ENCODE data around the gene PET117. TPM values are rescaled to one million over a fixed set of nuclear protein-coding genes. Genes with fewer than 3 reads are reported as not detected.
A peak's percentile ranks its signal among the peaks of the same experiment; 100 is the strongest.

PET117 gene
- polyA plus RNA-seq, 1 donor from 2014 or later, result 39.0 TPM

GRCh38 chr20:18139832-18140231 lies 2.2 kb downstream of the PET117 start:
- peak overlapping the region; percentile 97 for H3K4me3 ChIP-seq (ENCODE audit: low read length)
- no peaks in the 10 kb centered on the region for H3F3A ChIP-seq (ENCODE audit: insufficient read depth, low read length, poor library complexity, severe bottlenecking)
- no peak overlapping the region for H3K9ac ChIP-seq (ENCODE audit: low read length)
- no peaks in the 10 kb centered on the region for H3K9me2 ChIP-seq (ENCODE audit: insufficient read depth, low read length)
- H3K36me3 ChIP-seq (ENCODE audit: insufficient read depth, low read length), result no peaks in the 10 kb centered on the region
- no peaks in the 10 kb centered on the region for H3K9me3 ChIP-seq (ENCODE audit: low read length)
- no peak overlapping the region for H3K27ac ChIP-seq (ENCODE audit: low read length)
- H3K4me2 ChIP-seq (ENCODE audit: low read length), result peak overlapping the region; percentile 99
- TF ChIP-seq MXI1 (conservative IDR thresholded peaks at IDR 0.05; ENCODE audit: poor library complexity, severe bottlenecking), result no peak
- TF ChIP-seq EP300 (conservative IDR thresholded peaks at IDR 0.05; ENCODE audit: poor library complexity, severe bottlenecking), result no peak
- TF ChIP-seq EZH2 (IDR thresholded peaks at IDR 0.05; ENCODE audit: borderline replicate concordance, insufficient read depth, low read length, poor library complexity, severe bottlenecking), result no peak
- TF ChIP-seq REST (IDR thresholded peaks at IDR 0.05; ENCODE audit: borderline replicate concordance), result no peak
- no peak for TF ChIP-seq POLR2AphosphoS5 (IDR thresholded peaks at IDR 0.05)
- no peak for TF ChIP-seq CTCF (IDR thresholded peaks at IDR 0.05; ENCODE audit: poor library complexity, severe bottlenecking)
- TF ChIP-seq TAF1 (IDR thresholded peaks at IDR 0.05; ENCODE audit: low read depth), result no peak
- no peak for TF ChIP-seq SMC3 (conservative IDR thresholded peaks at IDR 0.05; ENCODE audit: poor library complexity)
- TF ChIP-seq RAD21 (conservative IDR thresholded peaks at IDR 0.05), result no peak
- H3K27me3 ChIP-seq (ENCODE audit: insufficient read depth, low read depth, low read length), result no peaks in the 10 kb centered on the region
- peaks cover 26% of the 10 kb centered on the region for H3K79me2 ChIP-seq (replicated peaks; ENCODE audit: insufficient read depth, low read length)
- no peak overlapping the region for H2AFZ ChIP-seq (ENCODE audit: low read depth, low read length)
- H4K20me1 ChIP-seq (ENCODE audit: insufficient read depth), result no peaks in the 10 kb centered on the region

GRCh38 chr20:18144541-18145099 lies 7.0 kb downstream of the PET117 start:
- H3K9ac ChIP-seq (ENCODE audit: low read length), result no peak overlapping the region
- H3K9me2 ChIP-seq (ENCODE audit: insufficient read depth, low read length), result no peaks in the 10 kb centered on the region
- no peak overlapping the region for H3K27ac ChIP-seq (ENCODE audit: low read length)
- H3K4me3 ChIP-seq (ENCODE audit: low read length), result no peak overlapping the region
- no peaks in the 10 kb centered on the region for H4K20me1 ChIP-seq (ENCODE audit: insufficient read depth)
- H3K4me2 ChIP-seq (ENCODE audit: low read length), result no peak overlapping the region
- peaks cover 14% of the 10 kb centered on the region for H3K79me2 ChIP-seq (replicated peaks; ENCODE audit: insufficient read depth, low read length)
- no peaks in the 10 kb centered on the region for H3K27me3 ChIP-seq (ENCODE audit: insufficient read depth, low read depth, low read length)
- no peak overlapping the region for H2AFZ ChIP-seq (ENCODE audit: low read depth, low read length)
- H3K36me3 ChIP-seq (ENCODE audit: insufficient read depth, low read length), result no peaks in the 10 kb centered on the region
- no peaks in the 10 kb centered on the region for H3K9me3 ChIP-seq (ENCODE audit: low read length)
- TF ChIP-seq POLR2AphosphoS5 (IDR thresholded peaks at IDR 0.05) (no peak), TAF1 (IDR thresholded peaks at IDR 0.05; ENCODE audit: low read depth) (no peak), SMC3 (conservative IDR thresholded peaks at IDR 0.05; ENCODE audit: poor library complexity) (no peak), EZH2 (IDR thresholded peaks at IDR 0.05; ENCODE audit: borderline replicate concordance, insufficient read depth, low read length, poor library complexity, severe bottlenecking) (no peak), MXI1 (conservative IDR thresholded peaks at IDR 0.05; ENCODE audit: poor library complexity, severe bottlenecking) (no peak), EP300 (conservative IDR thresholded peaks at IDR 0.05; ENCODE audit: poor library complexity, severe bottlenecking) (no peak), RAD21 (conservative IDR thresholded peaks at IDR 0.05) (no peak), CTCF (IDR thresholded peaks at IDR 0.05; ENCODE audit: poor library complexity, severe bottlenecking) (no peak), REST (IDR thresholded peaks at IDR 0.05; ENCODE audit: borderline replicate concordance) (no peak)
- H3F3A ChIP-seq (ENCODE audit: insufficient read depth, low read length, poor library complexity, severe bottlenecking), result no peaks in the 10 kb centered on the region
